K562 (cell line): ENCODE measurements around the gene CC2D1A. TPM values are rescaled to one million over a fixed set of nuclear protein-coding genes. Genes with fewer than 3 reads are reported as not detected.
A peak's percentile ranks its signal among the peaks of the same experiment; 100 is the strongest.

Experiments used
- BACH1 ChIP-seq: fragments of 200-800 bp; sonication (Bioruptor generic); IDR thresholded peaks from 2 replicates; pipeline ENCODE4 v1.6.1; 2016; ENCODE audit warnings: missing genetic modification characterization, missing compliant biosample characterization
- FOXP1 ChIP-seq: sonication (generic); formaldehyde crosslinking; IDR thresholded peaks from 2 replicates; pipeline ENCODE4 v1.8.0; 2022; ENCODE audit warnings: mild to moderate bottlenecking, missing genetic modification reagents
- GABPA ChIP-seq: fragments of 200-800 bp; sonication (Bioruptor generic); conservative IDR thresholded peaks from 2 replicates; pipeline ENCODE4 v1.6.1; 2016; ENCODE audit warnings: low read depth, missing genetic modification characterization, missing compliant biosample characterization
- HEY1 ChIP-seq: fragments of 250-450 bp; sonication (Bioruptor Pico); IDR thresholded peaks from 2 replicates; pipeline ENCODE4 v1.5.0; 2020; ENCODE audit warnings: mild to moderate bottlenecking, moderate library complexity, borderline replicate concordance
- LEF1 ChIP-seq: fragments of 450-650 bp; IDR thresholded peaks from 2 replicates; pipeline ENCODE4 v1.6.1; 2016; ENCODE audit warnings: mild to moderate bottlenecking
- MYC ChIP-seq, 2 experiments: fragments of 250-450 bp in 1 of 2; sonication (Bioruptor Pico) in 1 of 2; IDR thresholded peaks; 2 replicates each; pipeline versions ENCODE4 v1.5.1 to v1.6.1; 2012 to 2021; ENCODE audit warnings: low read depth in 2 of 2, borderline replicate concordance in 1 of 2, improper control_type of control experiment in 1 of 2, low read length in 1 of 2, mild to moderate bottlenecking in 1 of 2, moderate library complexity in 1 of 2
- MYNN ChIP-seq, 2 experiments: sonication (generic); formaldehyde crosslinking in 1 of 2; IDR thresholded peaks; 2 replicates each; pipeline versions ENCODE4 v1.5.0 to v1.6.1; 2016 to 2020; ENCODE audit warnings: antibody characterized with exemption in 1 of 2, missing genetic modification reagents in 1 of 2
- REST ChIP-seq, 2 experiments: fragments of 450-650 bp; formaldehyde crosslinking in 1 of 2; IDR thresholded peaks; 2 replicates each; pipeline versions ENCODE4 v1.4.0 to v1.6.1; 2014 to 2020; ENCODE audit warnings: mild to moderate bottlenecking in 2 of 2, borderline replicate concordance in 1 of 2, low read depth in 1 of 2
- ZBTB11 ChIP-seq, 3 experiments: fragments of 200-800 bp in 1 of 3; fragments of 250-450 bp in 1 of 3; fragments of 450-650 bp in 1 of 3; sonication (Bioruptor Pico) in 1 of 3; sonication (Bioruptor generic) in 1 of 3; formaldehyde crosslinking in 1 of 3; IDR thresholded peaks; 2 replicates each; pipeline versions ENCODE4 v1.6.1 to v1.8.0; 2016 to 2022; ENCODE audit warnings: mild to moderate bottlenecking in 2 of 3, missing genetic modification characterization in 2 of 3, missing compliant biosample characterization in 1 of 3, moderate library complexity in 1 of 3
- ZNF740 ChIP-seq, 3 experiments: fragments of 200-800 bp in 1 of 3; sonication (Bioruptor generic) in 1 of 3; sonication (generic) in 1 of 3; formaldehyde crosslinking in 1 of 3; IDR thresholded peaks; 2 replicates each; pipeline versions ENCODE4 v1.6.1 to v1.8.0; 2016 to 2022; ENCODE audit warnings: mild to moderate bottlenecking in 2 of 3, missing compliant biosample characterization in 2 of 3, missing genetic modification characterization in 2 of 3, missing genetic modification reagents in 1 of 3
- polyA plus RNA-seq, 8 experiments: library from polyadenylated mRNA; depleted of rRNA in 4 of 8; stranded (reverse) in 5 of 8; unstranded in 3 of 8; fragments of >200 nt; fragmentation: Nextera tagmentation in 2 of 8; fragmentation: Illumina TruSeq in 1 of 8; extraction: Ambion mirVana in 2 of 8; extraction: Trizol in 1 of 8; gene quantifications; 2 replicates each; pipeline versions ENCODE4 v1.2.1 to v1.2.3, GENCODE V29; 2011 to 2014; ENCODE audit warnings: inconsistent platforms in 1 of 8, missing spikeins in 1 of 8
- total RNA-seq, 7 experiments: library from RNA; depleted of rRNA in 6 of 7; stranded (reverse); fragments of >200 nt in 6 of 7; fragmentation: Illumina TruSeq in 2 of 7; extraction: Trizol in 2 of 7; gene quantifications; 2 replicates each; pipeline versions ENCODE4 v1.2.1 to v1.2.3, GENCODE V29; 2011 to 2021; ENCODE audit warnings: low replicate concordance in 1 of 7

CC2D1A gene
- total and polyA plus RNA-seq, 9 of the 15 experiments (the other 6 are each of a cell fraction or from before 2014, with no cell fraction given) = 0.32 to 31.0 (median 12.9) TPM

- TF ChIP-seq ZBTB11 (CRISPR knock-in tag; IDR thresholded peaks at IDR 0.05) = peak in 2 of 3 experiments; percentile 58 to 88; a peak in 3 of 6 replicates
- TF ChIP-seq LEF1 = peak; percentile 69; the same call in 1 of the 2 replicates
- TF ChIP-seq MYNN (IDR thresholded peaks at IDR 0.05) = 0 out of 2 replicates have a peak, but pooled peaks have one; percentile 37
- TF ChIP-seq MYNN (CRISPR knock-in tag; IDR thresholded peaks at IDR 0.05) = no peak
- TF ChIP-seq BACH1 (tag) = peak; percentile 60; the same call in 1 of the 2 replicates
- TF ChIP-seq GABPA (tag) = peak; percentile 60; the same call in 1 of the 2 replicates
- peak; percentile 55; the same call in 1 of the 2 replicates for TF ChIP-seq MYC (IDR thresholded peaks at IDR 0.05; ENCODE audit: low read depth, low read length)
- TF ChIP-seq MYC (CRISPR knock-in tag; IDR thresholded peaks at IDR 0.05; ENCODE audit: borderline replicate concordance, low read depth) = no peak
- peak; percentile 94 for TF ChIP-seq REST (IDR thresholded peaks at IDR 0.05; ENCODE audit: borderline replicate concordance)
- peak; percentile 54; the same call in 1 of the 2 replicates for TF ChIP-seq REST (CRISPR knock-in tag; IDR thresholded peaks at IDR 0.05; ENCODE audit: low read depth)
- TF ChIP-seq ZNF740 (CRISPR knock-in tag; IDR thresholded peaks at IDR 0.05) = 0 out of 2 replicates have a peak, but pooled peaks have one; percentile 15
- no peak for TF ChIP-seq ZNF740 (tag; IDR thresholded peaks at IDR 0.05)
- no peak for TF ChIP-seq HEY1 (CRISPR knock-in tag)
- TF ChIP-seq FOXP1 (CRISPR knock-in tag) = 0 out of 2 replicates have a peak, but pooled peaks have one; percentile 37
Measured at GRCh38 chr19:13861714-13862531, 44.1 kb upstream of the CC2D1A start (continued).
